Measurements from ENCODE around the gene UPK3BL2.
"Not testable (repeated sequence)": the region's sequence is repeated elsewhere in the genome, so short reads cannot be mapped to it uniquely, and the experiment has no call there.

- not testable (repeated sequence) for TF ChIP-seq FOXA1 (IDR thresholded peaks at IDR 0.05); CTCF (IDR thresholded peaks at IDR 0.05; ENCODE audit: low read depth, low read length, missing input control); JUND (IDR thresholded peaks at IDR 0.05); NR2F2 (IDR thresholded peaks at IDR 0.05); MAX (IDR thresholded peaks at IDR 0.05); EGR1 (IDR thresholded peaks at IDR 0.05; ENCODE audit: low read depth in 2 of 2); ZBTB33 (IDR thresholded peaks at IDR 0.05); RAD21 (IDR thresholded peaks at IDR 0.05); HNF4A (conservative IDR thresholded peaks at IDR 0.05)
Observed at GRCh38 chr7:102514881-102515721, 28.4 kb downstream of the UPK3BL2 start.

Data from liver (tissue), 3 donors.